ENCODE measurements around the gene OTUD7B.

DNA sequence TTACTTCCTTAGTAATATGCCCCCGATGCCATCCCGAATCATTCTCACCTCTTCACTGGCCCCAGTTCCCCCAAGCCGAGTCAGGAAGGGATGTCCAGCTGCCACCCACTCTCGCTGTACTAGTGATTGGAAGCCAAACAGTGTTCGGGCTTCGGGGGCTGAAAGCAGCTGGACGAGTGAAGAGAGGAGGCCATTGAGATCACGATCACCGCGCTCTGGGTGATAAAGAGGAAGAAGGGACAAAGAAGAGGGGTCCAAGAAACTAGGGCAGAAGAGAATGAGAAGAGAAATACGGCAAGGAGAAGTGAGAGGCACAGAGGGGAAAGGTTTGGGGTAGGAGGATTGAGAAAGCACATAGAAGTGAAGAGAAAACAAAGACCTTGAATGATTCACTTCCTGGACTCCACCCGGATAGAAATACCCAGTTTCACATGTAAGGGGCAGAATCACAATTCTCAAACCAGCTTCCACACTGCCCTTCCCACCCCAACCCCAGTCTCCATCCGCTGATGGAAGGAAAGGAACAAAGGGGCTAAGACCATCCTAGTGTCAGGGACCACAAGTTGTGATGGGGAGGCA, 79.2 kb downstream of the OTUD7B start:
- TF ChIP-seq CTCF (IDR thresholded peaks at IDR 0.05; ENCODE audit: poor library complexity) (no peak), EZH2phosphoT487 (IDR thresholded peaks at IDR 0.05; ENCODE audit: low read depth, severe bottlenecking, unreplicated experiment) (no peak), EZH2 (IDR thresholded peaks at IDR 0.05; ENCODE audit: borderline replicate concordance) (no peak)
